ENCODE measurements around the gene CCDC88B.

CCDC88B gene

DNA sequence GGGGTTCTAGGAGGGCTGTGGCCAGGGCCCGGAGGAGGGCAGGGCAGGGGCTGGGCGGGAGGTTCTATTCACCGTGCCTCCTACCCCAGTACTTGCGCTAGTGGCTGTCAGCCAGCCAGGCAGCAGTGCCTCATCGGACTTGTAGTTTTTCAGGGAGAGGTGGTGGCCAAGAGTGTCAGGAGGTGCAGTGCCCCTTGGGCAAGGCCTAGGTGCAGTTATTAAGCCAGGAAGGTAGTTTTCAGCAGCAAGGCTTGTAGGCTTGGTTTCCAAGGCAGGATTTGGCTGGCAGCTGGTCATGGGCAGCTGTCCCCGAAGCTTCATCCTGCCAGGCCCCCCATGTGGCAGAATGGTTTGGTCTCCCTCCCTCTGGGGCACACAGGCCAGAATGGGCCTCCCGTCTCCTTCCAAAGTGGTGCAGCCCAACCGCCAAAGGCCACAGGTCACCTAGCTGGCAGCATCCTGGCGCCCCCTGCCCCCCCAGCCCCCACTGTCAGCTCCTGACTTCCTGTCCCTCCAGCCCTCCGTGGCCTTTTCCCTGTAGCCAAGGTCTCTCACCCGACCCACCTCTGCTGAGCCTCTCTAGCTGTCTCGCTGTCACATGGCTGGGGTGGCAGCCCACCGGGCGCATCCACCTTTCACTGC, 8.5 kb downstream of the CCDC88B start:
- DNase-seq = no peak

DNA sequence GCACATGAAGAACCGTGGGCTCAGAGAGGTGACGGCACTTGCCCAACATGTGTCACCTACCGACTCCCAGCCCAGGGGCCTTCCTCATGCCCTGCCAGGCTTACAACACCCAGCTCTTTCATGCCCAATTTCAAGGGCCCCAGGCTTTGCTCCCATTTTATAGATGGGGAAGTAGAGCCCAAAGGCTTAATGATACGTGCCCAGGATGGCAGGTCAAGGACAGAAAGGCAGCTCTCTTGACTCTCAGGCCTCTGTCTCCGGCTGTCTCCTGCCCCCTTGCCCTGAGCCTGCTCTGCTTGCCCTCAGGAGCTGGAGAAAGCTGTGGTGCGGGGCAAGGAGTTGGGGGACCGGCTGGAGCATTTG, 9.0 kb downstream of the CCDC88B start:
- DNase-seq = no peak

DNA sequence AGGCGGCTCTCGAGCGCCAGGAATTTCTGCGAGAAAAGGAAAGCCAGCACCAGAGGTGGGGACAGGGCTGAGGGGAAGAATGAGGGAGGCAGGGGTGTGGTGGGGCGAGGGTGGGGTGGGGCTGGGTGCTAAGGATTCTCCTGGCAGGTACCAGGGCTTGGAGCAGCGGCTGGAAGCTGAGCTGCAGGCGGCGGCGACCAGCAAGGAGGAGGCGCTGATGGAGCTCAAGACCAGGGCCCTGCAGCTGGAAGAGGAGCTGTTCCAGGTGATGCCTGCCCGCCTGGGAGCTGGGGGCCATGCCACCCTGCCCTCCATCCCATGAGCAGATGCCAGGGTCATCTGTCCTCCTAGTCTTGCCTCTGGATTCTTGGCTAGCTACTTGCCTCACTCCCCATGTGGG, 9.4 kb downstream of the CCDC88B start:
- DNase-seq = no peak

DNA sequence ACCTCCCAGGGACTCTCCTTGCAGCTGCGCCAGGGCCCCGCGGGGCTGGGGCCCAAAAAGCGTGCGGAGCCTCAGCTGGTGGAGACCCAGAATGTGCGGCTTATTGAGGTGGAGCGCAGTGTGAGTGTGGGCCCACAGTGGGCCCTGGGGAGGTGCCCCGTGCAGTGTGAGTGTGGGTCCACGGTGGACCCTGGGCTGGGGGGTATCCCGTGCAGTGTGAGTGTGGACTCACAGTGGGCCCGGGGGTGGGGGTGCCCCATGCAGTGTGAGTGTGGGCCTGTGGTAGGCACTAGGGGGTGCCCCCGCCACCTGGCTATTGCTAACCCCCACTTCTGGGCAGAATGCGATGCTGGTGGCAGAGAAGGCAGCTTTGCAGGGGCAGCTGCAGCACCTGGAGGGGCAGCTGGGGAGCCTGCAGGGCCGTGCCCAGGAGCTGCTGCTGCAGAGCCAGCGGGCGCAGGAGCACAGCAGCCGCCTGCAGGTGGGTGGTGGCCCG, 11.2 kb downstream of the CCDC88B start:
- DNase-seq = no peak

- no peak for DNase-seq
Observed at GRCh38 chr11:64352099-64352994, 12.3 kb downstream of the CCDC88B start.

GRCh38 chr11:64352995-64353714, 13.2 kb downstream of the CCDC88B start:
- no peak for DNase-seq

DNA sequence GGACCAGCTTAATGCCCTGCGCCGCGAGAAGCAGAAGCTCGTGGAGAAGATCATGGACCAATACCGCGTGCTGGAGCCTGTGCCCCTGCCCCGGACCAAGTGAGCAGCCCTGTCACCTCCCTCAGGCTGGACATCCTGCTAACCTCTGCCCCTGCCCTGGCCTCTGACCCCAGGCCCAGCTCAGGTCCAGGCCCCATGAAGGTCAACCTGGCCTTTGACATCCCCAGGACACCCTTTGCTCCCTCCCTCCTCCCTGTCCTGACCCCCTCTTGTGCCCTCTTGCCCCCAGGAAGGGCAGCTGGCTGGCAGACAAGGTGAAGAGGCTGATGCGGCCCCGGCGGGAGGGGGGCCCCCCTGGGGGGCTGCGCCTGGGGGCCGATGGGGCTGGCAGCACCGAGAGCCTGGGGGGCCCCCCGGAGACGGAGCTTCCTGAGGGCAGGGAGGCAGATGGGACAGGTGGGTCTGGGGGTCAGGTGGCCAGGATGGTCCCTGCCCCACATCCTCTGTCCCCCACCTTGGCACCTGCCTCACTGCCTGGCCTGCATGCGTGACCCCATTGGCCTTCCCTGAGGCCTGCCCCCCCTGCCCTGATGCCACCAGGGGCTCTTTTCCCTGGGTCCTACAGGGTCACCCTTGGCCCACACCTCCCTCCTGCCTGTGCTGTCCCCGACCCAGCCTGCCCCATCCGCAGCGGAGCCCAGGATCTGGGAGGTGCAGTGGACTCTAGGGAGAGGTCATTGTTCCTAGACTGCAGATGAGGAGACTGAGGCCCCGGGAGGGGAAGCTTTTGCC, 13.9 kb downstream of the CCDC88B start:
- no peak for DNase-seq

DNA sequence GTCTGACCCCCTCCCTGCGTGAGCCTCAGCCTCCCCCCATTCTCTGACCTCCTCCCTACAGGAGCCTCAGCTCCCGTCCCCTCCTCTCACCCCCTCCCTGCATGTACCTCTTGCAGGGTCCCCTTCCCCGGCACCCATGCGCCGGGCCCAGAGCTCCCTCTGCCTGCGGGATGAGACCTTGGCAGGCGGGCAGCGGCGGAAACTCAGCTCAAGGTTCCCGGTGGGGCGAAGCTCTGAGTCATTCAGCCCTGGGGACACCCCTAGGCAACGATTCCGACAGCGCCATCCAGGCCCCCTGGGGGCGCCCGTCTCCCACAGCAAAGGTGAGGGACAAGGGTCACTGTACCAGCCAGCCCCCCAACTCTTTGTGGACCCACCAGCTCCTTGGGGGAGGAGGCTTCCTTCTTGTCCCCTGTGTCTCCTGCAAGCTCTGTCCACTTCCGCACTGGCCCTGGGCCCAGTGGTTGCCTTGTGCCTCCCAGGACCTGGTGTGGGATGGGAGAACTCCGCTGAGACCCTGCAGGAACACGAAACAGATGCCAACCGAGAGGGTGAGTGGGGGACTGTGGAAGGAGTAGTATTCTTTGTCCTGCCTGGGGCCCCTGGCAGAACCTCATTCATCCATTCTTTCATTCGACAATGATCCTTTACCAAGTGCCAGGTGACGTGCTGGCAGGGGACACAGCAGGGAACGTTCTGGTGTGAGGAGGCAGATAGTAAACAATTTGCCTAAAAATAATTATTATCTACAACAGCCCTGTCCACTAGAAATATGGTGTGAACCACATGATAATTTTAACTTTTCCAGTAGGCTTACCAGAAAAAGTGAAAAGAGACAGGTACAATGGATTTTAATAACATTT, 15.3 kb downstream of the CCDC88B start:
- no peak for DNase-seq

DNA sequence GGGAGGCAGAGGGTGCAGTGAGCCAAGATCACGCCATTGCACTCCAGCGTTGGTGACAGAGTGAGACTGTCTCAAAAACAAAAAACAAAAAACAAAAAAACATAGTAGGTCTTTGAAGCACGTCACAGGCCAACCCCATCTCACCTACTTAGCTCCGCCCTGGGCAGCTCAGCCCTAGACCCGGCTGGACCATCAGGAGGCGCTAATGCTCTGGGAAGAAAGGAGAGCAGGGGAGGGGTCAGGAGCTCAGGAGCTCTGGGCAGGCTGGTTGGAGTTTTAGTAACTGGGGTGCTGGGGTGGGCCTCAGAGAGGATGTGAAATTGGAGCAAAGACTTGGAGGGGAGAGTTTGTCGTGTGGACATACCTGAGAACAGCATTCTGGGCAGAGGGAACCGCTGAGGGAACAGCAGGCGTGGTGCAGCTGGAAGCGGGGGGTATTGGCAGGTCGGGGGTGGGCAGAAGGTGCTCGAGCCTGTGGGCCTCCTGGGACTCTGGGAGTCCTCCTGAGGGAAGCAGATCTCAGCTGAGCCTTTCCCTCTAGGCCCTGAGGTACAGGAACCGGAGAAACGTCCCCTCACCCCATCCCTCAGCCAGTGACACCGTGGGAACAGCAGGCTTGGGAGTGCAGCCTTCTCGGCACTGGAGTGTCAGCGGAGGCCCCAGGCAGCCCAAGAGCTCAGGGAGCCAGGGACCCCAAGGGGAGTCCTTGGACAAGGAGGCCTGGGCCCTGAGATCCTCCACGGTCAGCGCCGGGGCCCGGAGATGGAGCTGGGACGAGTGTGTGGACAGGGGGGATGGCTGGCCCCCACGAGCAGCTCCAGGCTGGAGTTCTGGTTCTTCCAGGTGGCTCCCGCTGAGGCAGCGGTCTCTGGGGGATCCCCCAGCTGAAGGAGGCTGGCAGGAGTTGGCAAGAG, 16.8 kb downstream of the CCDC88B start:
- no peak for DNase-seq

GRCh38 chr11:64357446-64357845, 17.4 kb downstream of the CCDC88B start:
- DNase-seq = no peak

DNA sequence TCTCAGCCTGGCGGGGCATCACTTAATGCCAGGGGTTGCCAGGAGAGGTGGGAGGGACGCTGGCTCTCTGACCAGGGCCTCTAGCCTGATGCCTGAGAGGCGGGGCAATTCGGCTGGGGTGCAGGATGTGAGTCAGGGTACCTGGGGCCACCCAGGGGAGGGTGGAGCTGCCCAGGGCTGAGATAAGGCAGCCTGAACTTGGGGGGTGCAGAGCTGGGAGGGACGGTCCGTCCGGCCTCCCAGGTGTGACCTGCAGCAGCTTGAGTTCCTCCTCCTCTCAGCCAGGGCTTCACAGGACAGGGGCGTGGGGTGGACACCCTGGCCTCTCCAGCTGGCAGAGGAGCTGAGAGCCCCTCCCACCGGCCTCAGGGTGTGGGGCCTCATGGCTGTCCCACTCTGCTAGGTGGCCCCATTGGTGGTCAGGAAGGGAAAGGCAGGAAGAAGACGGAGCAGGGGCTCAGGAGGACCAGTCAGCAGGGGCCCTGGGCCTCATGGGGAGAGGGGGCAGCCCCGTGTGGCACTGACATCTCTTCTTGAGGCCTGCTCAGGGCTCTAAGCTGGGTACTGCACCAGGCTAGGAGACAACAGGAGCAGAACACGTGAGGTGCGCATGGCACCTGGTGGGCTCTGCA, 18.0 kb downstream of the CCDC88B start:
- DNase-seq = no peak

DNA sequence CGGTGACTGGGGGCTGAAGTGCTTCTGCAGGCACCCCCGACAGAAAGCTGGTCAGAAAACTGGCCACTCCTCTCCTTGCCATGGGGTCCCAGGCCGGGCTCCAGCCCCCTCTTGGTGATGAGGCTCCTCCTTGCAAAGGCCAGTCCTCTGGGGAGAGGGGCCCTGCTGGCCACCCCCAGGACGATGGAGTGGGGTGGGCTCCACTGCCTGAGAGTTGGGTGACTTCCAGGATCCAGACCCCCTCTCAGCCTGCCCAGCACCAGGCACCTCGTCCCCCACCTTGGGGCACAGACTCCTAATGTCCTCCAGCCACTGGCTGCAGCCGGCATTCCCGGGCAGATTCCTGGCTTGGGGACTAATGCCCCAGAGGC, 18.5 kb downstream of the CCDC88B start:
- no peak for DNase-seq

DNA sequence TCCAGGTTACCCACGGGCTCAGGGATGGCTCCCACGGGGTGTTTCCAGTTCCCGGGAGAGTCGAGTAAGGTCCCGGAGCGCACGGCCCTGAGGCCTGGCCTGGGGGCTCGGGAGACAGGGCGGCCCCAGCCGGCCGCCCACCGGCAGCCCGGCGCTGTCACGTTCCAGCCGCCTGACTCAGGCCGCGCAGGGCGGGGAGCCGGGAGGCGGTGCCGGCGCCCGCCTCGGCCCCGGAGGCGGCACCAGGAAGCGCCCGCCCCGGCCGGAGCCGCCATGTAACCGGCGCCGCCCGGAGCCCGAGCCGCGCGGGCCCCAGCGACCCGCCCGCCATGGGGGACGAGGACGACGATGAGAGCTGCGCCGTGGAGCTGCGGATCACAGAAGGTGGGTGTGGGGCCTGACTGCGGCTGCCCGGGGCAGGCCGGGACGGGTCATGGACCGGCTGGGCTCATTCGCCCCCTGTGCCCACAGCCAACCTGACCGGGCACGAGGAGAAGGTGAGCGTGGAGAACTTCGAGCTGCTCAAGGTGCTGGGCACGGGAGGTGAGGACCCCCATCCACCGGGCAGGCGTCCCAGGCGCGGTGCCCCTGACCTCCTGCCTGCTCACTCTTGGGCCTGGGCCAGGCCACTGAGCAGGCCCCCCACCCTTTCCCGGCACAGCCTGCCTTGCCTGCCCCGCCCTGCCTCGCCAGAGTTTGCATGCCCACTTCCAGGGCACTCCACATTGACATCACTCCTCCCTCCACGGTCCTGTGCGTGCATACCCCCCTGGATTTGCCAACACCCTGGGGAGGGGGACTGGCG, 19.1 kb downstream of the CCDC88B start, which contains the start of gene RPS6KA4:
Gene RPS6KA4 (plus strand): TSS at position 256 of the 805 bp plus-strand sequence. CDS start 74 bp downstream, at position 330.
- no peak for DNase-seq

DNA sequence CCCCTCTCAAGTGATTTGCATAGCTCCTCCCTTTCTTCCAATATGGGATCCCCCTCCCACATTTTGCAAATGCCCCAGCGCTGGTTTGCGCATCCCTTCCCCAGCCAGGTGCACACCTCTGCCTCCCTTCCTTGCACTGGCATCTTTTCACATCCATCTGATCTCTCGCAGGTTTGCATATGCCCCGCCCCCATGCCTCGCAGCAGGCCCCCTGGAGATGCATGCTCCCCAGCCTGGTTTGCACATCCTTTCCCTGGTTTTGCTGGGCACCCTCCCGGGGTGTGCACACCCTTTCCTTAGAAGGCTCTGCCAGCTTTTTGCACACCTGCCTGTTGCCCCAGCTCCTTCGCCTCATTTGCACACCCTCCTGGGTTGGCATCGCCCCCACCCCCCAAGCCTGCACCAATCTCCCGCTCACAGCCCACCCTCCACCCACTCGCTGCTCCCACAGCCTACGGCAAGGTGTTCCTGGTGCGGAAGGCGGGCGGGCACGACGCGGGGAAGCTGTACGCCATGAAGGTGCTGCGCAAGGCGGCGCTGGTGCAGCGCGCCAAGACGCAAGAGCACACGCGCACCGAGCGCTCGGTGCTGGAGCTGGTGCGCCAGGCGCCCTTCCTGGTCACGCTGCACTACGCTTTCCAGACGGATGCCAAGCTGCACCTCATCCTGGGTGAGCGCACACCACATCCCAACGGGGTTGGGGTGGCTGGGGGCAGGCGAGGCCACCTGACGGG, 19.9 kb downstream of the CCDC88B start:
- no peak for DNase-seq

DNA sequence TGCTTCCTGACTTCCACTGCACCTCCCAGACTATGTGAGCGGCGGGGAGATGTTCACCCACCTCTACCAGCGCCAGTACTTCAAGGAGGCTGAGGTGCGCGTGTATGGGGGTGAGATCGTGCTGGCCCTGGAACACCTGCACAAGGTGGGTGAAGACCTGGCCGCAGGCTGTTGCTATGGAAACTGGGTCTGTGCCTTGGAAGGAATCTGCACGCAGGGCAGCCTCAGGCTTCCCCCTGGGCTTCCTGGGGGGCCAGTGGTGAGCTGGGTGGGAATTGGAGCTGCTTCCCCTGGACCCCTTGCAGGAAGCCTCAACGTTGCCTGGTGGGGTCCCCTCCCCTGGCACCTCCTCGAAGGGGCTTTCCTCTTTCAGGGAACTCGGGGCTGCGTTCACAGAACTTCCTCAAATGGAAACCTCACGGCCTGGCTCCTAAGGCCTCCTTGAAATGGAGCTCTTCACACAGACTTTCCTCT, 20.5 kb downstream of the CCDC88B start:
- DNase-seq = no peak

DNA sequence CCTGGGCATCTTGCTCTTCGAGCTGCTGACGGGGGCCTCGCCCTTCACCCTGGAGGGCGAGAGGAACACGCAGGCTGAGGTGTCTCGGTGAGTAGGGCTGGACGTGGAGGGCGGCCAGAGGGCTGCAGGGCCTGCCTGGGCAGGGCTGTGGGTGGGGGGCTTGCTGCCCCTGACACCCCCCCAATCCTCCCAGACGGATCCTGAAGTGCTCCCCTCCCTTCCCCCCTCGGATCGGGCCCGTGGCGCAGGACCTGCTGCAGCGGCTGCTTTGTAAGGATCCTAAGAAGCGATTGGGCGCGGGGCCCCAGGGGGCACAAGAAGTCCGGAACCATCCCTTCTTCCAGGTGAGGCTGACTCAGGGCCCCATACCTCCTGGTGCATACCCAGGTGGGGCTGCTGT, 21.7 kb downstream of the CCDC88B start:
- DNase-seq = no peak

DNA sequence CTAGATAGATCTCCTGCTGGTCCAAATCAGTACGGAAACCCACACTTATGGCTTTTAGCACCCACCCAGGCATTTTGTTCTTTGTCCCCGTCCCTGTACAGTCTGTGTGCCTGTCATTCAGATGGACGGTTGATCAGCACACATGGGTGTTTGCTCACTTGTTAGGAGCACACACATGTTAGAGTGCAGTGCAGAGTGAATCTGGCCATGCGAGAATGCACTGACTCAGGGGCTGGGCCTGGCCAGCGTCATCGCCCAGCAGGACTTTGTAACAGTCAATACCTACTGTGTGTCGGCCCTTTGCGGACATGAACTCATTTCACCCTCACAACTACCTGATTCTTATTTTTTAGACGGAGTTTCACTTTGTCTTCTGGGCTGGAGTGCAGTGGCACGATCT, 22.3 kb downstream of the CCDC88B start:
- DNase-seq = no peak

DNA sequence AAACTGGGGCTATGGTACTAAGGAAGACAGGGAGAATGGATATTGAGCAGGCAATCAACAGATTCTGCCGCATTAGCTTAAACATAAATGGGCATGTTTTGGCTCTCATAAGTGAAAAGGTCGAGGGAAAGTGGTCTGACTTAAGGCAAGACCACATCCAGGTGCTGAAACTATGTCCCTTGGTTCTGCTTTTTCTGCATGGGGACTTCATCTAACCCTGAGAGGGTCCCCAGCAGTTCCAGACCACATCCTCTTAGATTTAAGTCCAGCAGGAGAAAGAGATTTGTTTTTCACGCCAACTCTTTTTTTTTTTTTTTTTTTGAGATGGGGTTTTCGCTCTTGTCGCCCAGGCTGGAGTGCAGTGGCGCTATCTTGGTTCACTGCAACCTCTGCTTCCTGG, 24.4 kb downstream of the CCDC88B start:
- no peak for DNase-seq
